C4-2B (cell line): ENCODE measurements around the gene FAM234B.

Experiments used
- H3K27ac ChIP-seq: fragments of 450-650 bp; 2 replicates; pipeline ENCODE4 v1.5.1; 2017
- CTCF ChIP-seq: fragments of 450-650 bp; conservative IDR thresholded peaks from 2 replicates; pipeline ENCODE4 v1.5.1; 2017; ENCODE audit warnings: mild to moderate bottlenecking
- ZFX ChIP-seq: fragments of 450-650 bp; IDR thresholded peaks from 2 replicates; pipeline ENCODE4 v1.6.1; 2017

Gene FAM234B

DNA sequence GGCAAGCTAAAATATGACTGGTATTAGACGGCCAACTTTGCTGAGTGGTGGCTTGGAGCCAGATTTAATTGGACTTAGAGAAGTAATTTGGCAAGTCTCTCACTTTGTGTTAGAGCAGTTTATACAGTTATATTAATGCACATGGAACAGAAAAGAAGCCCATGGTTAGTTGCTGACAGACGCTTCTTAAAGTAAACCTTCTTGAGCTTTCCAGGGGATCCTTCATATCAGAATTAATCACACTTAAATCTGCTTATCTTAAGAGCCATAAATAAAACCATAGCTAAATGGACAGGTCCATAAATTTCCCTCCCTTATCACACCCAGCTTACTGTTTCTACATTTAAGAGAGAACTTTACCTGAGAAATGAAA is 49.7 kb downstream of the FAM234B start:
- TF ChIP-seq ZFX (no peak), CTCF (no peak)
- no peak overlapping the region for H3K27ac ChIP-seq

- H3K27ac ChIP-seq, result no peak overlapping the region
Measured at GRCh38 chr12:13094367-13094766, 50.2 kb downstream of the FAM234B start.

DNA sequence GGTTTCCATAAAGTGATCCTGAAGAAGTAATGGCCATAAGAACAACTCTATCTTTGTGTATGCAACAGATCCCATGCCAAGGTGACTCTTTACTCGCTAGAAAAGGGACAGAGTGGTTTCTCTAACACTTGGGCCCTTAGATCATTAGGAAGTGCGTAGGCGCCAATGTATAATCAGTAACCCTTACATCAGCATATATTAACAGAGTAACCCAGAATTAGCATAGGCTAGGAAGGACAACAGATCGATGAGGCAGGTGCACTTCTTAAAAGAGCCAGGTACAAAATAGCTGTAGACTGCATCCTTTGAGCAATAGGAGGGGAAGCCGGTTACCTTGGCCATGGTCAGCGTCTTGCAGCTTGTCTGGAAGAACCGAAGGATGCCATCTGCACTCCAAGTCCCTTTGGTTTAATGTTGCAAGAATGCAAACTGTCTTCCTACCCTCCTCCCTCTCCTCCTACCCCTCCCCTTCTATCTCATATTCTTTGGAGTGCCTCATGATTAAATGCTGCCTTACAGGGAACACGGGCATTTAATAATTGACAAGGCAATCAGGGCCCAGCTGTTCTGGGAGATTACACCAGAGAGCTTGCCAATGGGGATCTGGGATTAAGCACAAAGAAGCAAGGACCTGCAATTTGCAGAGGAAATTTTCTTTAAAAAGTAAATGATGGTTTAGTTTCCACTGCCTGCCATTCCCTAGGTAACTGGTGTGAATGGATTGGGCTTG is 51.2 kb downstream of the FAM234B start:
- TF ChIP-seq CTCF (no peak), ZFX (no peak)
- H3K27ac ChIP-seq, result no peak overlapping the region

More at GRCh38 chr12:13094367-13094766, 50.2 kb downstream of the FAM234B start:
- no peak for TF ChIP-seq CTCF
- no peak for TF ChIP-seq ZFX

DNA sequence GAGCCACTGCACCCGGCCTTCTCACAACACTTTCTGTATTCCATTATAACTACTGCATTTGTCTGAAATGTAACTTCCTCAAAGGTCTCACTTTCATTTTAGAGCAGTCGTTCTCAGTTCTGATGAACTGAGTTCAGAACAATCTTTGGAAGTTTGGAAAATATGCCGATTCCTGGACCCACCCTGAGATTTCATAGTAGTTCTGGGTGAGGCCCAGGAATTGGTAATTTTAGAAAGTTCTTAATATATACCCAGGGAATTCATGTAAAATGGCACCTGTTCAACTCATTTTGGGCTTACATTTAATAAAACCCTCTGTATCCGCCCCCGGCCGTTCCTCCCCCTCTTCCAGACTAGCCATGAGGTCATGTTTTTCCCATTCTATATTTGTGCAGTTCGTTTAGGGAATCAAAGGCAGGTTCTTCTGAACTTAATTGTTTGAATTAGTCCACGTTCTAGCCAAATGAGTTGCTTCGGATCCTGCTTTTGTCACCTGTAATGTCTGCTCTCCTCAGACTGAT is 53.4 kb downstream of the FAM234B start:
- TF ChIP-seq CTCF (no peak), ZFX (no peak)
- no peak overlapping the region for H3K27ac ChIP-seq

GRCh38 chr12:13099066-13099843 is 55.1 kb downstream of the FAM234B start:
- no peak for TF ChIP-seq CTCF
- TF ChIP-seq ZFX, result no peak
- no peak overlapping the region; the same call in 1 of the 2 replicates for H3K27ac ChIP-seq

DNA sequence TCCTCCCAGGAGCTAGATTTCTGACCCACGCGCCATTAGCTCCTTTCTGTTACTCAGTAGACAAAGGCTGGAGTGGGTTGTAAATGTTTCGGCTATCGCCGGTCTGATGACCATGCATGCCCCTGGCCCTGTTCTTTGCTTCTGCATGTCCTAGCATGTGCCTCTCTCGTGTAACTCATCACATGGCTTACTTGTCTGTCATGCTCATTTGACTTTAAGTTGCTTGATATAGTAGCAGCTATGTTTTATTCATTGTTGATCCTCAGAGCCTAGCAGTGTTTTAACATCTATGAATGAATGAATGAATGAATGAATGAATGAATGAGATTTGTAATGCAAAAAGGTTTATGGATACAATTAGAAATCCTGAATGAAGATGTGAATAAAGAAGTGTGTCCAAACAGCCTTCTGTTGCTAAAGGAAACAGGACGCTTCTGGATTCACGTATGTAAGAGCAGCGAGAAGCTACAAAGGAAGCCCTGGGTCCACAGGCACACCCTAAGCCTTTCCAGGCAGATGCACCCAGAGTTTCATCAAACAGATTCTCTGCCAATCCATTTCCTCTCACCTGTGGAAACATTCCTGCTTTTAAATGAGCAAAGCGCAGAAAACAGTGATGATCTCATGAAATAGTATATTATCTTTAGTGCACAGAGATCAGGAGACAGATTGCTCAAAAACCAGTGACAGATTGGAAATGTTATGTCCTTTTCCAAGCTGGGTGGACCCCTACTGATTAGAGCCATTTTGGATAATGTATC is 55.8 kb downstream of the FAM234B start:
- no peak for TF ChIP-seq CTCF
- H3K27ac ChIP-seq, result no peak overlapping the region

GRCh38 chr12:13100605-13100881 is 56.4 kb downstream of the FAM234B start:
- TF ChIP-seq CTCF, result no peak
- no peak for TF ChIP-seq ZFX
- no peak overlapping the region for H3K27ac ChIP-seq
